H1 (cell line): ENCODE results near the gene COX6A2. TPM values are rescaled to one million over a fixed set of nuclear protein-coding genes. Genes with fewer than 3 reads are reported as not detected.

ENCODE experiments used
- BACH1 ChIP-seq: IDR thresholded peaks from 2 replicates; pipeline ENCODE4 v1.6.1; 2012; ENCODE audit warnings: low read length, improper control_type of control experiment
- EZH2 ChIP-seq: fragments of 200-600 bp; sonication (generic); IDR thresholded peaks from 2 replicates; pipeline ENCODE4 v1.7.1; 2012; ENCODE audit warnings: low read depth, mild to moderate bottlenecking, moderate library complexity, low read length, inconsistent platforms; ENCODE audit not compliant: severe bottlenecking
- JUN ChIP-seq: IDR thresholded peaks from 2 replicates; pipeline ENCODE4 v1.6.1; 2011; ENCODE audit warnings: low read depth, mild to moderate bottlenecking, improper control_type of control experiment, low read length
- JUND ChIP-seq: IDR thresholded peaks from 2 replicates; pipeline ENCODE4 v1.6.1; 2011; ENCODE audit warnings: mild to moderate bottlenecking, improper control_type of control experiment, low read length
- MAFK ChIP-seq: IDR thresholded peaks from 2 replicates; pipeline ENCODE4 v1.6.1; 2012; ENCODE audit warnings: low read depth, mild to moderate bottlenecking, improper control_type of control experiment, low read length
- PHF8 ChIP-seq: fragments of 200-600 bp; sonication (generic); conservative IDR thresholded peaks from 2 replicates; pipeline ENCODE4 v1.7.1; 2012; ENCODE audit warnings: low read depth, mild to moderate bottlenecking, inconsistent platforms, low read length, moderate library complexity
- RAD21 ChIP-seq, 2 experiments: IDR thresholded peaks in 1 of 2; conservative IDR thresholded peaks in 1 of 2; 2 replicates each; pipeline ENCODE4 v1.6.1; 2011; ENCODE audit warnings: low read depth in 2 of 2, low read length in 2 of 2, improper control_type of control experiment in 1 of 2, inconsistent platforms in 1 of 2, mild to moderate bottlenecking in 1 of 2, moderate library complexity in 1 of 2
- TCF12 ChIP-seq: IDR thresholded peaks from 2 replicates; pipeline ENCODE4 v1.6.1; 2011; ENCODE audit warnings: low read depth, mild to moderate bottlenecking, low read length
- YY1 ChIP-seq: IDR thresholded peaks from 2 replicates; pipeline ENCODE4 v1.6.1; 2011; ENCODE audit warnings: low read depth, mild to moderate bottlenecking, low read length
- polyA plus RNA-seq, 7 experiments: library from polyadenylated mRNA; depleted of rRNA in 3 of 7; stranded (reverse) in 5 of 7; unstranded in 2 of 7; fragments of >200 nt in 5 of 7; fragments of 200-250 nt in 2 of 7; gene quantifications; 1 replicate in 5 of 7; 2 replicates in 1 of 7; 4 replicates in 1 of 7; pipeline versions ENCODE4 v1.2.1 to v1.2.3, GENCODE V29; 2011 to 2013; ENCODE audit warnings: missing spikeins in 2 of 7, mixed read lengths in 2 of 7
- total RNA-seq: library from RNA; stranded (reverse); fragmentation: NEBNext Ultra II Directional; extraction: Animal tissue kit (Norgen Biotek cat#: 25700); gene quantifications from 2 replicates; pipeline ENCODE4 v1.2.1, GENCODE V29; 2021
- TF ChIP-seq, protein P1 (sequence below): fragments of 300-600 bp; sonication (generic); IDR thresholded peaks from 2 replicates; pipeline ENCODE4 v1.7.1; 2012; ENCODE audit warnings: low read length, moderate library complexity, mild to moderate bottlenecking, inconsistent platforms; ENCODE audit not compliant: insufficient replicate concordance

The COX6A2 gene
- total and polyA plus RNA-seq, 2 of the 8 experiments (the other 6 are each of a cell fraction or from before 2014, with no cell fraction given) = 0.79 TPM; not detected in 1

GRCh38 chr16:31456988-31457360 lies 28.8 kb upstream of the COX6A2 start (continued):
- TF ChIP-seq, protein P1, sequence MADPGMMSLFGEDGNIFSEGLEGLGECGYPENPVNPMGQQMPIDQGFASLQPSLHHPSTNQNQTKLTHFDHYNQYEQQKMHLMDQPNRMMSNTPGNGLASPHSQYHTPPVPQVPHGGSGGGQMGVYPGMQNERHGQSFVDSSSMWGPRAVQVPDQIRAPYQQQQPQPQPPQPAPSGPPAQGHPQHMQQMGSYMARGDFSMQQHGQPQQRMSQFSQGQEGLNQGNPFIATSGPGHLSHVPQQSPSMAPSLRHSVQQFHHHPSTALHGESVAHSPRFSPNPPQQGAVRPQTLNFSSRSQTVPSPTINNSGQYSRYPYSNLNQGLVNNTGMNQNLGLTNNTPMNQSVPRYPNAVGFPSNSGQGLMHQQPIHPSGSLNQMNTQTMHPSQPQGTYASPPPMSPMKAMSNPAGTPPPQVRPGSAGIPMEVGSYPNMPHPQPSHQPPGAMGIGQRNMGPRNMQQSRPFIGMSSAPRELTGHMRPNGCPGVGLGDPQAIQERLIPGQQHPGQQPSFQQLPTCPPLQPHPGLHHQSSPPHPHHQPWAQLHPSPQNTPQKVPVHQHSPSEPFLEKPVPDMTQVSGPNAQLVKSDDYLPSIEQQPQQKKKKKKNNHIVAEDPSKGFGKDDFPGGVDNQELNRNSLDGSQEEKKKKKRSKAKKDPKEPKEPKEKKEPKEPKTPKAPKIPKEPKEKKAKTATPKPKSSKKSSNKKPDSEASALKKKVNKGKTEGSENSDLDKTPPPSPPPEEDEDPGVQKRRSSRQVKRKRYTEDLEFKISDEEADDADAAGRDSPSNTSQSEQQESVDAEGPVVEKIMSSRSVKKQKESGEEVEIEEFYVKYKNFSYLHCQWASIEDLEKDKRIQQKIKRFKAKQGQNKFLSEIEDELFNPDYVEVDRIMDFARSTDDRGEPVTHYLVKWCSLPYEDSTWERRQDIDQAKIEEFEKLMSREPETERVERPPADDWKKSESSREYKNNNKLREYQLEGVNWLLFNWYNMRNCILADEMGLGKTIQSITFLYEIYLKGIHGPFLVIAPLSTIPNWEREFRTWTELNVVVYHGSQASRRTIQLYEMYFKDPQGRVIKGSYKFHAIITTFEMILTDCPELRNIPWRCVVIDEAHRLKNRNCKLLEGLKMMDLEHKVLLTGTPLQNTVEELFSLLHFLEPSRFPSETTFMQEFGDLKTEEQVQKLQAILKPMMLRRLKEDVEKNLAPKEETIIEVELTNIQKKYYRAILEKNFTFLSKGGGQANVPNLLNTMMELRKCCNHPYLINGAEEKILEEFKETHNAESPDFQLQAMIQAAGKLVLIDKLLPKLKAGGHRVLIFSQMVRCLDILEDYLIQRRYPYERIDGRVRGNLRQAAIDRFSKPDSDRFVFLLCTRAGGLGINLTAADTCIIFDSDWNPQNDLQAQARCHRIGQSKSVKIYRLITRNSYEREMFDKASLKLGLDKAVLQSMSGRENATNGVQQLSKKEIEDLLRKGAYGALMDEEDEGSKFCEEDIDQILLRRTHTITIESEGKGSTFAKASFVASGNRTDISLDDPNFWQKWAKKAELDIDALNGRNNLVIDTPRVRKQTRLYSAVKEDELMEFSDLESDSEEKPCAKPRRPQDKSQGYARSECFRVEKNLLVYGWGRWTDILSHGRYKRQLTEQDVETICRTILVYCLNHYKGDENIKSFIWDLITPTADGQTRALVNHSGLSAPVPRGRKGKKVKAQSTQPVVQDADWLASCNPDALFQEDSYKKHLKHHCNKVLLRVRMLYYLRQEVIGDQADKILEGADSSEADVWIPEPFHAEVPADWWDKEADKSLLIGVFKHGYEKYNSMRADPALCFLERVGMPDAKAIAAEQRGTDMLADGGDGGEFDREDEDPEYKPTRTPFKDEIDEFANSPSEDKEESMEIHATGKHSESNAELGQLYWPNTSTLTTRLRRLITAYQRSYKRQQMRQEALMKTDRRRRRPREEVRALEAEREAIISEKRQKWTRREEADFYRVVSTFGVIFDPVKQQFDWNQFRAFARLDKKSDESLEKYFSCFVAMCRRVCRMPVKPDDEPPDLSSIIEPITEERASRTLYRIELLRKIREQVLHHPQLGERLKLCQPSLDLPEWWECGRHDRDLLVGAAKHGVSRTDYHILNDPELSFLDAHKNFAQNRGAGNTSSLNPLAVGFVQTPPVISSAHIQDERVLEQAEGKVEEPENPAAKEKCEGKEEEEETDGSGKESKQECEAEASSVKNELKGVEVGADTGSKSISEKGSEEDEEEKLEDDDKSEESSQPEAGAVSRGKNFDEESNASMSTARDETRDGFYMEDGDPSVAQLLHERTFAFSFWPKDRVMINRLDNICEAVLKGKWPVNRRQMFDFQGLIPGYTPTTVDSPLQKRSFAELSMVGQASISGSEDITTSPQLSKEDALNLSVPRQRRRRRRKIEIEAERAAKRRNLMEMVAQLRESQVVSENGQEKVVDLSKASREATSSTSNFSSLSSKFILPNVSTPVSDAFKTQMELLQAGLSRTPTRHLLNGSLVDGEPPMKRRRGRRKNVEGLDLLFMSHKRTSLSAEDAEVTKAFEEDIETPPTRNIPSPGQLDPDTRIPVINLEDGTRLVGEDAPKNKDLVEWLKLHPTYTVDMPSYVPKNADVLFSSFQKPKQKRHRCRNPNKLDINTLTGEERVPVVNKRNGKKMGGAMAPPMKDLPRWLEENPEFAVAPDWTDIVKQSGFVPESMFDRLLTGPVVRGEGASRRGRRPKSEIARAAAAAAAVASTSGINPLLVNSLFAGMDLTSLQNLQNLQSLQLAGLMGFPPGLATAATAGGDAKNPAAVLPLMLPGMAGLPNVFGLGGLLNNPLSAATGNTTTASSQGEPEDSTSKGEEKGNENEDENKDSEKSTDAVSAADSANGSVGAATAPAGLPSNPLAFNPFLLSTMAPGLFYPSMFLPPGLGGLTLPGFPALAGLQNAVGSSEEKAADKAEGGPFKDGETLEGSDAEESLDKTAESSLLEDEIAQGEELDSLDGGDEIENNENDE = no peak
- TF ChIP-seq JUND (no peak), YY1 (no peak), PHF8 (no peak), TCF12 (no peak), JUN (no peak), BACH1 (no peak), MAFK (no peak), EZH2 (no peak), RAD21 (IDR thresholded peaks at IDR 0.05 in 1 of 2, conservative IDR thresholded peaks at IDR 0.05 in 1 of 2; ENCODE audit: low read depth in 2 of 2, low read length in 2 of 2) (no peak)
